OCI-LY1 (cell line): ENCODE measurements around the gene CA12.

Experiments
- EZH2 ChIP-seq: fragments of 200-600 bp; sonication (generic), shearing (Covaris generic); IDR thresholded peaks from 2 replicates; pipeline ENCODE4 v1.8.0; 2017; ENCODE audit warnings: borderline replicate concordance, mixed run types, mild to moderate bottlenecking, antibody characterized with exemption, low read length, moderate library complexity, mixed read lengths
- TF ChIP-seq, protein P1 (sequence below): fragments of 200-600 bp; sonication (generic), shearing (Covaris generic); IDR thresholded peaks from 2 replicates; pipeline ENCODE4 v1.5.1; 2017; ENCODE audit warnings: mild to moderate bottlenecking, antibody characterized with exemption, low read length, moderate library complexity, mixed read lengths

DNA sequence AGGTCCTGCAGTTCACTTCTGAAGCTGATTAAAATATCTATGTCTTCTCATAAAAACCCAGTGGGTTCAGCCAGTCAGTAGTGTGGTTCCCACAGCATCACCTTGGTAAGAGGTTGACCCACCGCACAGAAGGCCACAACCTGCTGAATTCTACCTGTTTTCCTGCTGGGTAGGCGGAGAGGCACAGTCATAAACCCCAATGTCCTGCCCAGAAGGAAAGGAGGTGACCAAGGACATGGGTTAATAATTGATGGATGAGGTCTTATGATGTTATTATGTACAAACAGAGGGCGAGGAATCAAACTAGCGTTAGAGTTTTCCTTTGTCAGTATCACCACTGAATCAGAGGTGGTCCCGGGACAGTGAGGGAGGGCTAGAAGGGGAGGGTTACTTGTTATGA is 27.8 kb downstream of the CA12 start:
- TF ChIP-seq EZH2, result no peak
- TF ChIP-seq, protein P1, sequence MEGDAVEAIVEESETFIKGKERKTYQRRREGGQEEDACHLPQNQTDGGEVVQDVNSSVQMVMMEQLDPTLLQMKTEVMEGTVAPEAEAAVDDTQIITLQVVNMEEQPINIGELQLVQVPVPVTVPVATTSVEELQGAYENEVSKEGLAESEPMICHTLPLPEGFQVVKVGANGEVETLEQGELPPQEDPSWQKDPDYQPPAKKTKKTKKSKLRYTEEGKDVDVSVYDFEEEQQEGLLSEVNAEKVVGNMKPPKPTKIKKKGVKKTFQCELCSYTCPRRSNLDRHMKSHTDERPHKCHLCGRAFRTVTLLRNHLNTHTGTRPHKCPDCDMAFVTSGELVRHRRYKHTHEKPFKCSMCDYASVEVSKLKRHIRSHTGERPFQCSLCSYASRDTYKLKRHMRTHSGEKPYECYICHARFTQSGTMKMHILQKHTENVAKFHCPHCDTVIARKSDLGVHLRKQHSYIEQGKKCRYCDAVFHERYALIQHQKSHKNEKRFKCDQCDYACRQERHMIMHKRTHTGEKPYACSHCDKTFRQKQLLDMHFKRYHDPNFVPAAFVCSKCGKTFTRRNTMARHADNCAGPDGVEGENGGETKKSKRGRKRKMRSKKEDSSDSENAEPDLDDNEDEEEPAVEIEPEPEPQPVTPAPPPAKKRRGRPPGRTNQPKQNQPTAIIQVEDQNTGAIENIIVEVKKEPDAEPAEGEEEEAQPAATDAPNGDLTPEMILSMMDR, result no peak
